HG02970 (cell line): ENCODE measurements around the gene FAM120B.
"Not testable (repeated sequence)": the region's sequence is repeated elsewhere in the genome, so short reads cannot be mapped to it uniquely, and the experiment has no call there.

ENCODE experiments used
- ATAC-seq: cut with Tn5 transposase; IDR thresholded peaks from one replicate; pipeline ENCODE4 v1.9.1; 2021; ENCODE audit warnings: mild to moderate bottlenecking, moderate library complexity, moderate number of reproducible peaks; ENCODE audit not compliant: unreplicated experiment, low FRiP score

The FAM120B gene

GRCh38 chr6:170405311-170405975, 98.9 kb downstream of the FAM120B start:
- ATAC-seq: no peak

GRCh38 chr6:170407200-170407599, 100.6 kb downstream of the FAM120B start:
- no peak for ATAC-seq

GRCh38 chr6:170407932-170408331, 101.4 kb downstream of the FAM120B start:
- ATAC-seq: no peak

- ATAC-seq: not testable (repeated sequence)
Observed at GRCh38 chr6:170409746-170410145, 103.2 kb downstream of the FAM120B start.

GRCh38 chr6:170410241-170410640, 103.7 kb downstream of the FAM120B start:
- no peak for ATAC-seq

GRCh38 chr6:170415318-170415717, 108.8 kb downstream of the FAM120B start:
- ATAC-seq: no peak

- ATAC-seq: no peak
Observed at GRCh38 chr6:170416303-170416702, 109.7 kb downstream of the FAM120B start.

GRCh38 chr6:170416959-170417606, 110.5 kb downstream of the FAM120B start:
- no peak for ATAC-seq

- no peak for ATAC-seq
Observed at GRCh38 chr6:170417881-170418280, 111.3 kb downstream of the FAM120B start.

- ATAC-seq: no peak
Observed at GRCh38 chr6:170420283-170420682, 113.7 kb downstream of the FAM120B start.

- ATAC-seq: no peak
Observed at GRCh38 chr6:170420791-170421776, 114.5 kb downstream of the FAM120B start.

- ATAC-seq: no peak
Observed at GRCh38 chr6:170421921-170422320, 115.4 kb downstream of the FAM120B start.

- ATAC-seq: no peak
Observed at GRCh38 chr6:170423030-170423429, 116.5 kb downstream of the FAM120B start.

GRCh38 chr6:170423814-170424603, 117.5 kb downstream of the FAM120B start:
- ATAC-seq: no peak

- no peak for ATAC-seq
Observed at GRCh38 chr6:170424604-170425126, 118.1 kb downstream of the FAM120B start.

- no peak for ATAC-seq
Observed at GRCh38 chr6:170429450-170429849, 122.9 kb downstream of the FAM120B start.

GRCh38 chr6:170433163-170434116, 126.9 kb downstream of the FAM120B start:
- no peak for ATAC-seq

- ATAC-seq: no peak
Observed at GRCh38 chr6:170434117-170434820, 127.7 kb downstream of the FAM120B start.
